Measurements from ENCODE around the gene KRI1. TPM values are rescaled to one million over a fixed set of nuclear protein-coding genes. Genes with fewer than 3 reads are reported as not detected.

The KRI1 gene
- total RNA-seq, 1 donor from 2014 or later: 18.2 TPM

- no peak for DNase-seq (ENCODE audit: low read depth)
- no peak overlapping the region for H3K4me3 ChIP-seq (ENCODE audit: low read depth, low read length)
- TF ChIP-seq CTCF (conservative IDR thresholded peaks at IDR 0.05; ENCODE audit: low read depth, low read length): no peak
These were observed 1.0 kb upstream of the KRI1 start for GRCh38 chr19:10566658-10567410.

GRCh38 chr19:10566408-10566657 is 523 bp upstream of the KRI1 start:
- peak overlapping the region; percentile 96 for H3K4me3 ChIP-seq (ENCODE audit: low read depth, low read length)
- TF ChIP-seq CTCF (conservative IDR thresholded peaks at IDR 0.05; ENCODE audit: low read depth, low read length): no peak
- no peak for DNase-seq (ENCODE audit: low read depth)

- TF ChIP-seq CTCF (conservative IDR thresholded peaks at IDR 0.05; ENCODE audit: low read depth, low read length): peak; percentile 39
- no peak for DNase-seq (ENCODE audit: low read depth)
- H3K4me3 ChIP-seq (ENCODE audit: low read depth, low read length): peak overlapping the region; percentile 96
These were observed 713 bp downstream of the KRI1 start for GRCh38 chr19:10565028-10565566.

- TF ChIP-seq CTCF (conservative IDR thresholded peaks at IDR 0.05; ENCODE audit: low read depth, low read length): no peak
- H3K4me3 ChIP-seq (ENCODE audit: low read depth, low read length): no peak overlapping the region
- DNase-seq (ENCODE audit: low read depth): no peak
These were observed 3.2 kb downstream of the KRI1 start for GRCh38 chr19:10562609-10563008.

- TF ChIP-seq CTCF (conservative IDR thresholded peaks at IDR 0.05; ENCODE audit: low read depth, low read length): no peak
- H3K4me3 ChIP-seq (ENCODE audit: low read depth, low read length): no peak overlapping the region
- DNase-seq (ENCODE audit: low read depth): no peak
These were observed 5.7 kb downstream of the KRI1 start for GRCh38 chr19:10560154-10560553.

- no peak for TF ChIP-seq CTCF (conservative IDR thresholded peaks at IDR 0.05; ENCODE audit: low read depth, low read length)
- no peak for DNase-seq (ENCODE audit: low read depth)
- H3K4me3 ChIP-seq (ENCODE audit: low read depth, low read length): no peak overlapping the region
These were observed 8.1 kb downstream of the KRI1 start for GRCh38 chr19:10557603-10558197.

GRCh38 chr19:10555610-10555973 is 10.2 kb downstream of the KRI1 start:
- no peak for DNase-seq (ENCODE audit: low read depth)
- no peak for TF ChIP-seq CTCF (conservative IDR thresholded peaks at IDR 0.05; ENCODE audit: low read depth, low read length)
- H3K4me3 ChIP-seq (ENCODE audit: low read depth, low read length): no peak overlapping the region

Data from epithelial cell of proximal tubule (primary cell).